HEK293 (cell line): ENCODE data around the gene FAM81A.
"Not testable (repeated sequence)": the region's sequence is repeated elsewhere in the genome, so short reads cannot be mapped to it uniquely, and the experiment has no call there.

Source experiments
- CTCF ChIA-PET: fragments of 350-600 bp; formaldehyde crosslinking; extraction: SDS; loops from one replicate; lab custom pipeline; 2021; ENCODE audit warnings: antibody characterized with exemption; lab: Yijun Ruan, JAX
- POLR2A ChIA-PET: fragments of 300-600 bp; formaldehyde crosslinking; extraction: SDS; loops from one replicate; lab custom pipeline; 2020; ENCODE audit warnings: antibody characterized with exemption, inconsistent platforms; lab: Yijun Ruan, JAX
- H3K27ac ChIP-seq: fragments of 200-500 bp; sonication (Bioruptor generic); 2 replicates; pipeline ENCODE4 v1.5.1; 2014; ENCODE audit warnings: low read depth, low read length, control low read depth, inconsistent platforms; ENCODE audit errors: extremely low read depth
- H3K36me3 ChIP-seq, 2 experiments: fragments of 200-500 bp in 1 of 2; sonication (Bioruptor generic) in 1 of 2; 1 replicate in 1 of 2; 2 replicates in 1 of 2; pipeline ENCODE4 v1.5.1; 2014 to 2017; ENCODE audit warnings: inconsistent platforms in 2 of 2, low read length in 2 of 2; ENCODE audit not compliant: control insufficient read depth in 2 of 2, insufficient read depth in 1 of 2
- H3K4me1 ChIP-seq: fragments of 200-500 bp; sonication (Bioruptor generic); 2 replicates; pipeline ENCODE4 v1.5.1; 2014; ENCODE audit warnings: mild to moderate bottlenecking, low read length, inconsistent platforms; ENCODE audit not compliant: control insufficient read depth, insufficient read depth
- H3K4me3 ChIP-seq: 2 replicates; pipeline ENCODE4 v1.5.1; 2011; ENCODE audit warnings: low read depth, mild to moderate bottlenecking, control low read depth, low read length, moderate library complexity
- H3K9me3 ChIP-seq: fragments of 200-500 bp; sonication (Bioruptor generic); 2 replicates; pipeline ENCODE4 v1.5.1; 2014; ENCODE audit warnings: low read depth, low read length, inconsistent platforms; ENCODE audit not compliant: control insufficient read depth, insufficient read depth
- EGR2 ChIP-seq: fragments of 450-650 bp; formaldehyde crosslinking; IDR thresholded peaks from 2 replicates; pipeline ENCODE4 v1.5.1; 2016; ENCODE audit warnings: low read depth, missing biosample characterization, missing genetic modification characterization
- HOXC10 ChIP-seq: sonication (generic); formaldehyde crosslinking; IDR thresholded peaks from 2 replicates; pipeline ENCODE4 v1.8.1; 2023; ENCODE audit warnings: mild to moderate bottlenecking, missing genetic modification reagents
- KLF1 ChIP-seq: fragments of 450-650 bp; formaldehyde crosslinking; IDR thresholded peaks from 2 replicates; pipeline ENCODE4 v1.5.1; 2016; ENCODE audit warnings: missing biosample characterization, missing genetic modification characterization
- SALL2 ChIP-seq: fragments of 450-650 bp; formaldehyde crosslinking; IDR thresholded peaks from 2 replicates; pipeline ENCODE4 v1.5.0; 2017; ENCODE audit warnings: missing biosample characterization, mild to moderate bottlenecking, missing genetic modification characterization, borderline replicate concordance
- ZBTB7A ChIP-seq: fragments of 450-650 bp; formaldehyde crosslinking; IDR thresholded peaks from 2 replicates; pipeline ENCODE4 v1.5.1; 2016; ENCODE audit warnings: low read depth, missing biosample characterization, missing genetic modification characterization
- ZBTB8A ChIP-seq: fragments of 450-650 bp; formaldehyde crosslinking; IDR thresholded peaks from 2 replicates; pipeline ENCODE4 v1.5.1; 2016; ENCODE audit warnings: missing biosample characterization, missing genetic modification characterization
- ZNF146 ChIP-seq: fragments of 450-650 bp; formaldehyde crosslinking; IDR thresholded peaks from 2 replicates; pipeline ENCODE4 v1.5.1; 2016; ENCODE audit warnings: missing biosample characterization, missing genetic modification characterization
- ZNF292 ChIP-seq: fragments of 450-650 bp; formaldehyde crosslinking; IDR thresholded peaks from 2 replicates; pipeline ENCODE4 v1.5.1; 2016; ENCODE audit warnings: low read depth, missing biosample characterization, missing genetic modification characterization, borderline replicate concordance
- ZNF302 ChIP-seq: fragments of 450-650 bp; formaldehyde crosslinking; IDR thresholded peaks from 2 replicates; pipeline ENCODE4 v1.5.1; 2016; ENCODE audit warnings: missing biosample characterization, missing genetic modification characterization, low read depth
- ZNF311 ChIP-seq: fragments of 450-650 bp; formaldehyde crosslinking; IDR thresholded peaks from 2 replicates; pipeline ENCODE4 v1.5.1; 2017; ENCODE audit warnings: missing biosample characterization, missing genetic modification characterization, borderline replicate concordance
- ZNF354C ChIP-seq: fragments of 450-650 bp; formaldehyde crosslinking; IDR thresholded peaks from 2 replicates; pipeline ENCODE4 v1.5.1; 2016; ENCODE audit warnings: missing biosample characterization, missing genetic modification characterization, low read depth, borderline replicate concordance
- ZNF513 ChIP-seq: fragments of 450-650 bp; IDR thresholded peaks from 2 replicates; pipeline ENCODE4 v1.5.1; 2018; ENCODE audit warnings: missing biosample characterization, missing genetic modification characterization
- ZNF560 ChIP-seq: fragments of 450-650 bp; formaldehyde crosslinking; IDR thresholded peaks from 2 replicates; pipeline ENCODE4 v1.5.1; 2017; ENCODE audit warnings: missing biosample characterization, missing genetic modification characterization, borderline replicate concordance
- ZNF580 ChIP-seq: fragments of 450-650 bp; formaldehyde crosslinking; IDR thresholded peaks from 2 replicates; pipeline ENCODE4 v1.5.1; 2016; ENCODE audit warnings: missing biosample characterization, missing genetic modification characterization
- ZNF623 ChIP-seq: fragments of 450-650 bp; formaldehyde crosslinking; IDR thresholded peaks from 2 replicates; pipeline ENCODE4 v1.5.1; 2016; ENCODE audit warnings: missing biosample characterization, missing genetic modification characterization
- ZNF645 ChIP-seq: fragments of 450-650 bp; formaldehyde crosslinking; IDR thresholded peaks from 2 replicates; pipeline ENCODE4; 2016; ENCODE audit warnings: missing biosample characterization, missing genetic modification characterization
- ZNF654 ChIP-seq: fragments of 450-650 bp; formaldehyde crosslinking; IDR thresholded peaks from 2 replicates; pipeline ENCODE4 v1.5.1; 2016; ENCODE audit warnings: low read depth, missing biosample characterization, missing genetic modification characterization
- ZNF660 ChIP-seq: fragments of 450-650 bp; IDR thresholded peaks from 2 replicates; pipeline ENCODE4 v1.5.1; 2018; ENCODE audit warnings: missing biosample characterization, mild to moderate bottlenecking, missing genetic modification characterization
- ZNF670 ChIP-seq: fragments of 450-650 bp; formaldehyde crosslinking; IDR thresholded peaks from 2 replicates; pipeline ENCODE4 v1.5.1; 2016; ENCODE audit warnings: missing biosample characterization, missing genetic modification characterization, low read depth
- ZNF701 ChIP-seq: fragments of 450-650 bp; formaldehyde crosslinking; IDR thresholded peaks from 2 replicates; pipeline ENCODE4 v1.5.1; 2016; ENCODE audit warnings: missing biosample characterization, missing genetic modification characterization
- ZNF777 ChIP-seq: fragments of 450-650 bp; formaldehyde crosslinking; IDR thresholded peaks from 2 replicates; pipeline ENCODE4 v1.5.1; 2017; ENCODE audit warnings: missing biosample characterization, missing genetic modification characterization, borderline replicate concordance
- TF ChIP-seq, protein P1 (sequence below): IDR thresholded peaks from 2 replicates; pipeline ENCODE4 v1.6.1; 2011; ENCODE audit warnings: mild to moderate bottlenecking, low read depth, low read length, borderline replicate concordance

Gene FAM81A

GRCh38 chr15:59461521-59461920 is 23.5 kb downstream of the FAM81A start:
- Histone ChIP-seq H3K27ac (no peak overlapping the region), H3K36me3 (no peaks in the 10 kb centered on the region; a peak in 1 of 3 replicates)
- POLR2A ChIA-PET = no interaction called here
- TF ChIP-seq ZNF146 (tag by site-specific recombination) (0 out of 2 replicates have a peak, but pooled peaks have one; percentile 25), ZBTB8A (tag by site-specific recombination) (no peak), ZNF670 (tag by site-specific recombination) (no peak)
- TF ChIP-seq, all 188 proteins: peak for 1
- Histone ChIP-seq H3K4me1 (no peaks in the 10 kb centered on the region), H3K9me3 (no peaks in the 10 kb centered on the region), H3K4me3 (no peak overlapping the region)
- CTCF ChIA-PET = no interaction called here

DNA sequence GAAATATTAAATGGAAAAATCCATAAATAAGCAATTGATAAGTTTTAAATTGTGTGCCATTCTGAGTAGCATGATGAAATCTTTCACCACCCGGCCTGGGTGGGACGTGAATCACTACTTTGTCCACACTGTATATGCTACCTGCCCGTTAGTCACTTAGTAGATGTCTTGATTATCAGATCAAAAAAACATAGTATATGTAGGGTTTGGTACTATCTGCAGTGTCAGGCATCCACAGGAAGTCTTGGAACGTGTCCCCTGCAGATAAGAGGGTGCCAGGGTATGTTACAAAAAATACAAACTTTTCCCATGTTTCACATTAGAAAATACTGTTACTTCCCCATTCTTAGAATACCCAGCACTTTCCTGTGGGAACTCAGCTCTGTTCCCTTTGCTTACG is 35.2 kb downstream of the FAM81A start:
- no peak for TF ChIP-seq ZNF654
- no peak for TF ChIP-seq KLF1 (tag by site-specific recombination)
- TF ChIP-seq HOXC10 = no peak
- no peak for TF ChIP-seq ZNF560 (tag by site-specific recombination)
- TF ChIP-seq ZNF302 (tag by site-specific recombination) = no peak
- TF ChIP-seq ZNF623 (tag by site-specific recombination) = no peak
- TF ChIP-seq SALL2 (tag by site-specific recombination) = no peak
- TF ChIP-seq ZNF311 = no peak
- TF ChIP-seq ZNF660 = no peak
- TF ChIP-seq ZNF701 (tag by site-specific recombination) = no peak
- TF ChIP-seq ZNF513 (tag by site-specific recombination) = no peak
- TF ChIP-seq ZNF292 = no peak
- TF ChIP-seq EGR2 (tag by site-specific recombination) = no peak
- no peak for TF ChIP-seq ZNF645 (tag by site-specific recombination)
- TF ChIP-seq ZBTB7A (tag by site-specific recombination) = no peak
- no peak for TF ChIP-seq ZNF354C
- TF ChIP-seq ZNF777 (tag by site-specific recombination) = no peak
- no peak for TF ChIP-seq ZNF580 (tag by site-specific recombination)
- TF ChIP-seq, protein P1, sequence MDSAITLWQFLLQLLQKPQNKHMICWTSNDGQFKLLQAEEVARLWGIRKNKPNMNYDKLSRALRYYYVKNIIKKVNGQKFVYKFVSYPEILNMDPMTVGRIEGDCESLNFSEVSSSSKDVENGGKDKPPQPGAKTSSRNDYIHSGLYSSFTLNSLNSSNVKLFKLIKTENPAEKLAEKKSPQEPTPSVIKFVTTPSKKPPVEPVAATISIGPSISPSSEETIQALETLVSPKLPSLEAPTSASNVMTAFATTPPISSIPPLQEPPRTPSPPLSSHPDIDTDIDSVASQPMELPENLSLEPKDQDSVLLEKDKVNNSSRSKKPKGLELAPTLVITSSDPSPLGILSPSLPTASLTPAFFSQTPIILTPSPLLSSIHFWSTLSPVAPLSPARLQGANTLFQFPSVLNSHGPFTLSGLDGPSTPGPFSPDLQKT = no peak
- CTCF ChIA-PET = interaction anchor here (0.5 kb wide), 1 partner anchor 302 kb away, joined by 3 read pairs; no protein-coding TSS in a partner anchor
- no peaks in the 10 kb centered on the region for H3K9me3 ChIP-seq
- POLR2A ChIA-PET = no interaction called here
- no peaks in the 10 kb centered on the region for H3K4me1 ChIP-seq
- no peak overlapping the region for H3K4me3 ChIP-seq
- no peaks in the 10 kb centered on the region for H3K36me3 ChIP-seq
- no peak overlapping the region for H3K27ac ChIP-seq

DNA sequence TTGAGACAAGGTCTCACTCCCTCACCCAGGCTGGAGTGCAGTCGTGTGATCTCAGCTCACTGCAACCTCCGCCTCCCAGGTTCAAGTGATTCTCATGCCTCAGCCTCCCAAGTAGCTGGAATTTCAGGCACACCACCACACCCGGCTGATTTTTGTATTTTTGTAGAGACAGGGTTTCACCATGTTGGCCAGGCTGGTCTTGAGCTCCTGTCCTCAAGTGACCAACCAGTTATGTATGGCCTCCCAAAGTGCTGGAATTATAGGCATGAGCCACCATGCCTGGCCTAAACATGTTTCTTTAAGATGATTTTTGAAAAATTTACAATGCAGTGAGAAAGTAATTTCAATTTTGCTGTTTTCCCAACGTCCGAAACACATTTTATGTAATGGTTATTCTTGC is 37.2 kb downstream of the FAM81A start:
- H3K4me1 ChIP-seq, H3K36me3 ChIP-seq, H3K4me3 ChIP-seq, H3K9me3 ChIP-seq, POLR2A ChIA-PET, H3K27ac ChIP-seq: not testable (repeated sequence)
- CTCF ChIA-PET = interaction anchor here (0.7 kb wide), 1 partner anchor 1257 kb away, joined by 5 read pairs; no protein-coding TSS in a partner anchor
